SU-DHL-6 (cell line): ENCODE results near the gene RNF114.

Experiments used
- CTCF ChIP-seq: fragments of 200-600 bp; sonication (generic); IDR thresholded peaks from one replicate; pipeline ENCODE4 v1.5.1; 2017; ENCODE audit warnings: antibody characterized with exemption, mild to moderate bottlenecking, low read length, moderate library complexity; ENCODE audit not compliant: insufficient read depth, poor library complexity, severe bottlenecking
- EZH2phosphoT487 ChIP-seq: fragments of 200-600 bp; sonication (generic), shearing (Covaris generic); conservative IDR thresholded peaks from 2 replicates; pipeline ENCODE4 v1.6.1; 2018; ENCODE audit warnings: mild to moderate bottlenecking, antibody characterized with exemption, low read length, moderate library complexity, mixed read lengths

GRCh38 chr20:49942942-49943341, 6.7 kb downstream of the RNF114 start:
- TF ChIP-seq EZH2phosphoT487, result no peak
- TF ChIP-seq CTCF, result no peak
